HG03066 (cell line): ENCODE data around the gene DMD.
"Not testable (repeated sequence)": the region's sequence is repeated elsewhere in the genome, so short reads cannot be mapped to it uniquely, and the experiment has no call there.

Source experiments
- ATAC-seq: cut with Tn5 transposase; IDR thresholded peaks from one replicate; pipeline ENCODE4 v1.9.1; 2021; ENCODE audit warnings: low read depth; ENCODE audit not compliant: unreplicated experiment

DMD gene

DNA sequence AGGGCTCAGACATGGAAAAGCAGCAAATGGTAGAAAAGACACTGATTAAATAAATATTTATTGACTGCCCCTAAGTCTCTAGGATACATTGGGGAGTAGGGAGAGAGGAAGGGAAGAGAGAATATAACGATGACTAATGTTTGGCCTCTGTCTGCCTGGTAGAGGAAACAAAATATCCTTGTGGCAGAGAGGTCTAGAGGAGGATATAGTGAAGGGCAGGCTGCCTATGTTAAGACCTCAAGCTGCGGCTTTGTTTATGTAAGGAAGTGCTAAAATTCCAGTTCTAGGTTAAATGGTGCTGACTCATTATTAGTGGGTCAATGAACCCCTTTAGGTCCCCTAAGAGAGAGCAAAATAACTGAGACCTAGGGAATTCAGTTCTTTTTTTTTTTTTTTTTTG is 1712.2 kb downstream of the DMD start:
- ATAC-seq = no peak

DNA sequence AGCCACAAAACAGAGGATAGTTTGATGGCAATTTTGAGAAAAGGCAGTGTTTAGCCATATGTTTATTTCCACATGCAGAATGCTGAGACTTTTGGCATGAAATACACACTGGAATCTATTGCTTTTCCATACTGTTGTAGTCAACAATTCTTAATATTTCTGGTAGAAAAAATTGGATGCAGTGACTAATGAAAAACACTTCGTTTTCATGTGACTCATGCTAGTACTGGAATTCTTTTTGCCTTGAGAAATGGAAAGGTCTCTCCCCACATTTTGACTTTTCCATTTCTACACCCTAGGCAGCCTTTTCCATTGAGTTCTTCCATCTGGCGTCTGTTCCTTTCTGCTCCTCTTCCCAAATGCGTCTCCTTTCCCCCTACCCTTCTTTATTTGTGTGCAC is 1714.3 kb downstream of the DMD start:
- no peak for ATAC-seq

DNA sequence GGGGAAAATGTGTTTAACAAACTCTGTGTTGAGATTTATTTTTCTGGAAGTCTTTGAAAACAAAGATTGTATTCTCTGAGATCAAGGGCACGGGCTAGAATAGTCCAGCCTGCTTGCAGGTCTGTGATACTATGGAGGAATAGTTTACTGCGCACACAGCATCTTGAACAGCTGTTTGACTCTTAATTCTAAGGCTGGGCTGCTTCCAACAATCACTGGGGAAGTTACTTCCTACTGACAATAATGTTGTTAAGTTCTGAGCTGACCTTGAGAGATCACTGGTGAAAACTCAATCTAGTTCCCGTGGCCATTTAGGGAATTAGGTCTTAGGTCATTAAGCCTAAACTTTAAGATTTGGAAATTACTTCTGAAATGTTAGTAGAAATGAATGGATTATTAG is 1723.4 kb downstream of the DMD start:
- no peak for ATAC-seq

DNA sequence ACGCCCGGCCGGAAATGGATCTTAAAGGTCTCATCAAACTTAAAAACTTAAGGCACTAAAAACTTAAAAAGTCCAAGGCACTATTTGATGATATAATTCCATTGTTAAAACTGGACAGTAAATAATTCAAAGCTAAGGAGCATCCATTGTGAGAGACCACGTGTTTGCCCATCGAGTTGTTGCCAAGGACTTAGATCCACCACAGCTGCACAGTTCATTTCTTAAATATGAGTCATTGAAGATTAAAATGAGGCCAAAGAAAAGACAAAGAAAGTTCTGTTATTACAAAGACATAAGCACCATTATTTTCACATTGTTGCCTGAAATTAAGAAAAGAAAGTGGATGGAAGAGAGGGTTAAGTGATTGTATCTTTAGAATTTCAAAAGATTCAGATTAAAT is 1728.0 kb downstream of the DMD start:
- no peak for ATAC-seq

DNA sequence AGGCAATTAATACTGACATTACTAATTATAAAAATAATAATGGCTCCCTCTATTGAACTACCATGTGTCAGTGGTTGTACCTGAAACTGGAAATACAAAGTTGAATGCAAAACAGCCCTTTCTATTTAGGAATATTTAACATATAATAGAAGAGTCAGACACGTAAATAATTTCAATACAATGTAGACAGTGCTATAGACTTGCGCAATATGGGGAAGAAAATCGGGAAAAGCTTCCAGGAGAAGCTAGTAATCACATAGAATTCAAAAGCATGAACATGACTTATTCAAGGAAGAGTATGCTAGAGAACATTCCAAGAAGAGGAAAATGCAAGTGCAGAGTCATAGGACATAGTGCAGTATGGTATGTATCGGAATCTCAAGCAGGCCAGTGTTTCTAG is 1730.7 kb downstream of the DMD start:
- no peak for ATAC-seq

DNA sequence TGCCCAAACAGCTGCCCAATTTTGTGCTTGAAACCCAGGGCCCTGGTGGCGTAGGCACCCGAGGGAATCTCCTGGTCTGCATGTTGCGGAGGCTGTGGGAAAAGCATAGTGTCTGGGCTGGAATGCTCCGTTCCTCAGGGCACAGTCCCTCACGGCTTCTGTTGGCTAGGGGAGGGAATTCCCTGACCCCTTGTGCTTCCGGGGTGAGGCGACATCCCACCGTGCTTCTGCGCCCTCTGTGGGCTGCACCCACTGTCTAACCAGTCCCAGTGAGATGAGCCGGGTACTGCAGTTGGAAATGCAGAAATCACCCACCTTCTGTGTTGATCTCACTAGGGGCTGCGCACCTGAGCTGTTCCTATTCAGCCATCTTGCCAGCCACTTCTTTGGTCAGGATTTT is 1740.1 kb downstream of the DMD start:
- no peak for ATAC-seq

DNA sequence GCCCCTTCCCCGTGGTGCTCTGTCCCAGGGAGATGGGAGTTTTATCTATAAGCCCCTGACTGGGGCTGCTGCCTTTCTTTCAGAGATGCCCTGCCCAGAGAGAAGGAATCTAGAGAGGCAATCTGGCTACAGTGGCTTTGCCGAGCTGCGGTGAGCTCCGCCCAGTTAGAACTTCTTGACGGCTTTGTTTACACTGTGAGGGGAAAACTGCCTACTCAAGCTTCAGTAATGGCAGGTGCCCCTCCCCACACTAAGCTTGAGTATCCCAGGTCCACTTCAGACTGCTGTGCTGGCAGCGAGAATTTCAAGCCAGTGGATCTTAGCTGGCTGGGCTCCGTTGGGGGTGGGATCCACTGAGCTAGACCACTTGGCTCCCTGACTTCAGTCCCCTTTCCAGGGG is 1740.6 kb downstream of the DMD start:
- ATAC-seq = not testable (repeated sequence)

DNA sequence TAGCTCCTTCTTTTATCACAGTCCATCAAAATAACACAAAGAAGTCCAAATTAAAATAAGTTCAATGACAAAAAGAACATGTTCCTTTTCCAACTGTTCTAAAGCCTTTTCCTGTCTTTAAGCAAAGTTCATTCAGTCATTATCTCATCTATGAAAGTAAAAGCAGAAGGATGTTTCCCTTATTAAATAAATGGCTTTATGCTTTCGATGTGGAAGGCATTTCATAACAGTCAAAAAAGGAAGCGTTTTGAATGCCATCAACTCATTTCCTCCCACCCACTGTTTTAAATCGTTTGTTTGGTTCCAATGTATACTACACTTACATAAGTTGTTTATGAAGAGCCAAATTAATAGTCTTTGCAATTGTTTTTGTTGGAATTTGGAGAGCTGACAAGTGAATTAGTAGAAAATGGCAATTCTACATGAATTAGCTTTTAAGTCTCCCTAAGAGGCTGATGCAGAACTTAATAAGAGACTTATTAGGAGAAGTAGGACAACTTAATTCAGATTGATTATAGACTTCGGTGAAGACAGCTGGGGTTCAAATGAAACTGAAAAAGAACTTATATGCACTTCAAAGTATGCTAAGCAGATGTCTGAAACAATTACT is 1746.9 kb downstream of the DMD start:
- no peak for ATAC-seq

DNA sequence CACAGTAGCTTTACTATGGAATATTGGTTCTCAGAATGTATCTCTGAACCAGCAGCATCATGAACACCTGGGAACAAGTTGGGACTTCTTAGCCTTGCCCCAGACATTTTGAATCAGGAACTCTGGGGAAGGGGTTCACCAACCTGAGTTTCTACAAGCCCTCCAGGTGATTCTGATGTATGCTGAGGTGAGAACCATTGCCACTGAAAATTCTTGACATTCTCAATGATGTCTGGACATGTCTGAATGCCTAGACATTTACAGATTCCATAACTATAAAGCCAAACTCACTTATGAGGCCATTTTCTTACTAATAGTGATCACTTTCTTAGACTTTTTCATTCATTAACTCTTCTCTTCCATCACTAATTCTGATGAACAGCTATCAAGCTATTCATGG is 1750.1 kb downstream of the DMD start:
- no peak for ATAC-seq

DNA sequence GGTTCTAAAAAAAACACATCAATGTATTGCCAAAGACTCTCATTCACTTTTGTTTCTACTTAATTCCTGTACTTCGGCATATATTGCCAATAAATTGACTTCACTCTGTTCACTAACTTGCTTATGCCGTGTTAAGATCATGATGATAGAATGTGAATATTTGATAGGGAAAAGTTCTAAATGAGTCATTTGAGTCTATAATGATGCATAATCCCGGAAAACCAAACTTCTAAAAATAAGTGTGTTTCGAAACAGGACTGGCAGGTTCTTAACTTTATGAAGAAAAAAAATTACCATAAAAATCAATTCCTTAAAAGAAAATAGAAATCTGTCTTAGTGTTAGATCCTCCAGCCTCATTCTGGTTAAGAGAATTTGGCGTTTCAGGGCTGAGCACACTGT is 1752.0 kb downstream of the DMD start:
- ATAC-seq = no peak

DNA sequence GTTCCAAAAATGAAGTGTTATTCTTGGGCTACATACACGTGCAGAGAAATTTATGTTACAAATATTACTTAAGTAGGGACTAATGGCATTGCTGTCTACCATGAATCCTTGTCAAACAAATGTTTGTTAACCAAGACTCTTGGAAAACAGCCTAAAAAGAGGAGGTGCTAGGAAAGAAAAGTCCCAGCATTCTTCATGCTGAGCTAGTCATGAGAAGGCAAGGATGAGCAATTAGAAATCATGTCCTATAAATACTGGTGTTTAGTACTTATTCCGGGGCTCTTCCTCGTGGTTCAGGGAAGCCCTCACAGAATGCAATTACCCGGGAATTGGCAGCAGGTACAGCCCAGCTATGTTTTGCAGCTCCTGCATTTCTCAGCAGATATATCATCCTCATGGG is 1761.4 kb downstream of the DMD start:
- no peak for ATAC-seq

DNA sequence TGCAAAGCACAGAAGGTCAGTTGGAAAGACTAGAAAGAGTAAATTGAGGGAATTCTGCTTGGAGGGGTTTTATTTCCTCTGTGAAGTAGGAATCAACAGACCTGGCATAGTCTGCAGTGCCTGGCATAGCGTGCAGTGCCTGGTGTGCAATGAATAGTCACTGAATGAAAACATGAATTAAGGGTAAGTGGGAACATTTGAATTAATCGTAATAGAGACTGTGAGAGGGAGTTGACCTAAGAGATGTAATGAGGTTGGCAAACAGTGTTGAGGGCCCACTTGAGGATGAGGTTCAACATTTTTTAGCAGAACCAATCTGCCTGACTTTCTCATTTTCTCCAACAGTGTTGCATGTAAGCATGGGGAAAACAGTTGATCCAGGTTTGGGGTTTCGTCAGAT is 1762.3 kb downstream of the DMD start:
- ATAC-seq = no peak

DNA sequence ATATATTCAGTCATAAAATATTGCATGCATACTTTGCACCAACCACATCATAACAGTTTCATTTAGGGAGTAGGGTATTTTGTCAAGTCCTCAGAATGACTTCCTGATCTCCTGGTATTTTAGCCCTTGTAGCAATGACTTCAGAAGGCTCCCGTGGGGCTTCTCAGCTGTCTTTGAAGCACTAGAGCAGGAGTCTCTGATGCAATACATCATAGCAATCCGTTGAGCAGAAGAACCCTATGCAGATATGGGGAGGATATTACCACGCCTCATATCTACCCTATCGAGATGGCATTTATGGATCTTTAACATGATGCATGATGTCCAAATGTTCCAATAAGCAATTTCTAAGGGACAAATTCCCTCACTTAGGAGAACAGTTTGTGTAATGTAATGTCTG is 1765.8 kb downstream of the DMD start:
- ATAC-seq = no peak

DNA sequence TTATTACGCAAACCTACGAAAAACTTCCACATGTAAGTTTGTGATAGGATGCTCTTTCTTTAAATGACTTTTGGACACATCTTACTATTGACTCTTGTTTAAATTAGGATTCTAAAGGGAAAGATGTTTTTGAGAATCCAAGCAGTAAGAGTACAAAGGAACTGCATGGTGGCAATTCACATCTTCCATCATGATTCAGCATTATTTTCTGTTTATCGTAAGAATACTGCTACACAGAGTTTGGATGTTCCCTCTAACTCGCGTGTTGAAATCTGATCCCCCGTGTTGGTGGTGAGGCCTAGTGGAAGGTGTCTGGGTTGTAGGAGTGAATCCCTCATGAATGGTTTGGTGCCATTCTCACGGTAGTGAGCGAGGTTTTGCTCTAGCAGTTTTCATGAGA is 1767.7 kb downstream of the DMD start:
- ATAC-seq = no peak

DNA sequence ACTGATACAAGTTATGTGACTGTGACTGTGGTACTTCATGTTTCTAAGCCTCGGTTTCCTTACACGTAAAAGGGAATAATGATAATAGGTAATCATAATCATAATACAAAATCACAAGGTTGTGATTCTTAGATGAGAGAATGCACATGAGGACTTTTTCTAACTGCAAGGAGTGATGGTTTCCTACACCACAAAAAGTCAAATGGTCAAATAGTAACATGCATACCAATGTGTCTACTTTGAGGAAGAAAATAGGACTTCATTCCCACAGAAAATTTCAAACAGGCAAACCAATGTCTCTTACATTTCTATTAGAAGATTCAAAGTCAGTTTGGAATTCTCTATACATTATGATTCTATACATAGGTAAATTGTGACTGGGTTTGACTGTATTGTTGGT is 1770.8 kb downstream of the DMD start:
- ATAC-seq = no peak

DNA sequence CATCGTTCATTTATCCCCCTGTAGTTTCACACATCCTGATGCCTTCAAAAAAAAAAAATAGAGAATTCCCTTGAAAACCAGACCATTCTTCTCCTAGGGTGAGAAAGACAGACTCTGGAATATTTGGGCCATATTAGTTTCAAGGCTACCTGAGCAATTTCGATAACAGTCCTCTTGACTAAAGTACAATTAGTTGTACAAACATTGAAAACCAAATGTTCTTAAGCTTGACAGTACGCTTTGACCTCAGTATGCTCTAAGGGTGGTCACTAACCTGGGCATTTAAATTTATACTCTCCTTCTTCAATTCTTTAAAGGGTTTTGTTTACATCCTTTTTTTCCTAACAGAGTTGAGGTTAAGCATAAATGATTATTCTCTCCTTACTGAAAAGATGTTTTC is 1774.9 kb downstream of the DMD start:
- no peak for ATAC-seq

DNA sequence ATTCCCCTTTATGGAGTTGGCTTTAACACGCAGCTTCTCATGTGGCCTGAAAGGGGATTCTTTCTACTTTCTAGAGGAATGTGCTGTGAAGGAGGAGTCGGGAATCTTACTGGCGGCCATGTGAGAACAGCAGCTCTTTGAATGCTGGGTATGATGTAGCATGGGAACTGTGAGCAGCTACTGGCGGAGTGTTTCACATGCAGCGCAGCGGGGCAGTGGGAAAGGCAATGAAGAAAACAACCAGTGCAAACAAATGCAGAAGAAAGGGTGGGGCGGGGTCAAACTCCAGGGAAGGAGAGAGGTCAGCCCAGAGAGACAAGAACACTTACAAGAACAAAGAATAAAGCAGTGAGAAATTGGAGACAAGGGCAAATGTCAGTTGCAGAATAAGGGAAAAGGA is 1775.8 kb downstream of the DMD start:
- ATAC-seq = no peak

DNA sequence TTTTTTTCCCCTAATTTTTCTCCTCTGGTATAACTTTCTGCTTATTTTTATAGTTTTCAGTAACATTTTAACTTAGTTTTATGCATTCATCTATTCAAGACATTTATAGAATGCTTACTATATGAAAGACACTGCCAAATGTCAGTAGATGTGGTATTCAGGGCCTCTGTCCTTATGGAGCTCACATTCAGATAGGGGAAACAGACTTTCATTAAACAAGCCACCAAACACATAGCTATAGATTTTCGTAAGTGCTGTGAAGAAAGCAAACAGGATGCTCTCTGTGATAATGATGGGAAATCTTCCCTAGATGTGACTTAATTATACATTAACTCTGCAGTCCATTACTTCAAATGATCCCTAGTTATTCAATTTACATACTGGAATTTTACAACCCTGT is 1777.5 kb downstream of the DMD start:
- ATAC-seq = no peak

DNA sequence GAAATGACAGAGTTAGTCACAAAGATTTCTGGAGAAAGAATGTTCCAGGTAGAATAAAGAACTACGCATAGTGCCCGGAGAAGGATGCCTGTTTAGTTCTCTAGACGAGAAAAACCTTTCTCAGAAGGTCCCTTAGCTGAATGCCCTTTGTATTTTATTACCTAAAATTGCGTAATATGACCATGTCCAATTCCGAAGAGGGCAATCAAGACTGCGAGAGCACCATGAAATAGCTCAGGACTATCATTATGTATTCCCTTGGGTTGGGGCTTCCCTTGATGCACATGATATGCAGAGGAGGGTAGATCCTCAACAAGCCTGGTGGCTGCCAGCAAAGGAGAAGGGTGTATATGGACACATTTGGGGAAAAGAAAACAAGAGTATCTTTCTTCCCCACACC is 1781.4 kb downstream of the DMD start:
- ATAC-seq = no peak

DNA sequence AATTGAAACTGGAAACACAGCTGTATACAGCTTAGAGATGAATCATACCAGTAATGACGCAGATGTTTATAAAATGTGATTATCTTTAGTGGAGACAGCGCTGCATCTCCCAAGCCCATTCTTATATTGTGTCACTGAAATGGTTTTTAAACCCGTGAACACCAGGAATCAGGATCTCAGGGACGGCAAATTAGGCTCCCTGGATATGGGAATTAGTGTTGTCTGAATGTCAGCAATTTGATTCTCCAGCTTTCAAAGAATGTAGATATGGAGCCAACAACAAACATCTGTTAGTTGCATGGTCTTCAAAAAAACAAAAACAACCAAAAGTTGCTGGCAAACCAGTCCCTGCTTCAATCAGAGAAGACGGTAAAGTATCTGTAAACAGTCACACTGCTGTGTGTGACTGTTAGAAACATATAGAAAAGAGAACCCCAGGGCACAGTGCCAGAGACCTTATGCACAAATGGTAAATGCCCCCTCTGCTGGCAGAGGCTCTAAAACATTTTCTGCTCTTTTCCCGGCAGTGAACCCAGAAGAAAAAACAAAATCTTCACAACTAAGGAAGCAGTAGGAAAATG is 1787.7 kb downstream of the DMD start:
- no peak for ATAC-seq

DNA sequence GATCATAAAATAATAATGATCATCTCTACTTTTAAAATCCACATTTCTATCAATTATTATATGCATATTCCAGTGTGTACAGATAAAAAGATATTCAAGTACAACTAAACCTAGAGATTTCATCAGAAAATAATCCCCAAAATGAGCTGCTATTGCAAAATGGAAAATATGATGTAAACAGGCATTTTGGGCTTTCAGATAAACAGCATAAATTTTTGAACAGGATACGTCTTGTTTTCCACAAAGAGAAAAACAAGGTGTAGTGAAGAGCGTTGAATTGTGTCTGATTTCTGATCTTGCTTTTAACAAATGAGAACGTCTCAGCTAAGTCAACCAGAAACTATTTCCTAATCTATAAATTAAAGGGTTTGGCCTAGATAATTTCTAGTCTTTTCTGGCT is 1789.9 kb downstream of the DMD start:
- ATAC-seq = no peak

DNA sequence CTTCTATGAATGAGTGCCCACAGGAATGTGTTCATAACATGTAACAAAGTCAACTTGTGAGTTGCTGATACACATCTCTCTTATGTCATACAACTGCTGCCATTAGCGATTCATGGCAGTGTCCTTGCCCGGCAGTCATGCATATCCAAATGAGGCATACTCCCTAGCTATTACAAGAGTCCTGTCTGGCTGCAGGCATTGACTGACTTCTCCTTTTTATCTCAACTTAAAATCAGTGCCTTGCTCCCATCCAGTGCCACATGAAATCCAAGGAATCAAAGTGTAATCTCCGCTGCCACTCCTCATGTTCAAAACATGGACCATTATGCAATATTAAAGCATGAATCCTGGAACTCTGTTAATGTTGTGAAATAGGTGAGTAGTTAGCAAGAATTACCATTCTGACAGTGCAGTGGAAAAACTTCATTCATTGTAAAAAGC is 1790.6 kb downstream of the DMD start:
- ATAC-seq = no peak

DNA sequence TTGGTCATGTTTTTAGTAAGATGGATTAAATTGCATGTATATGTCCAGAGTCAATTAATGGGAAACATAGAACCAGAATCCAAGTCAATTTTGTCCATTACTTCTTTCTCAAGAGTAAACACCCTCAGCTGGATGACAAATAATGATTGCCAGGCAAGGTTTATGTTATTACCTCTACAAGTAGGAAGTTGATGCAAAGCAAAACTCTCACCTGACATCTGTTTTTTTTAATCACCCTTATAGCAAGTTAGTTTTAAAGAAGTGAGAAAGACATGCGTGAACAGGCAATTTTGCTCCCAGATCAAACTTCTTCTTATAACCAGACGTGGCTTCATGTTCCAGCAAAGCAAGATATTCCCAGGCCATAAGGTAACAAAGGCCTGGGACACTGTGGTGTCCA is 1791.0 kb downstream of the DMD start:
- no peak for ATAC-seq
